Ascending aorta (tissue), 2 donors: ENCODE measurements around the gene SIVA1. TPM values are rescaled to one million over a fixed set of nuclear protein-coding genes. Genes with fewer than 3 reads are reported as not detected.

ENCODE experiments used
- DNase-seq, 2 donors: peaks; one replicate each; pipeline ENCODE4 v3.0.0-alpha.2; 2019; ENCODE audit warnings: low spot score in 2 of 2
- H3K27ac ChIP-seq, 2 donors: fragments of 200-600 bp; sonication (generic); one replicate each; pipeline ENCODE4 v1.5.1; 2016 to 2017; ENCODE audit warnings: mild to moderate bottlenecking in 1 of 2
- H3K27me3 ChIP-seq: fragments of 200-600 bp; sonication (generic); one replicate; pipeline ENCODE4 v1.5.1; 2017
- H3K36me3 ChIP-seq, 2 donors: fragments of 200-600 bp; sonication (generic); one replicate each; pipeline ENCODE4 v1.5.1; 2016
- H3K4me1 ChIP-seq, 2 donors: fragments of 200-600 bp; sonication (generic); one replicate each; pipeline ENCODE4 v1.5.1; 2016 to 2017; ENCODE audit warnings: mild to moderate bottlenecking in 1 of 2
- H3K4me3 ChIP-seq, 2 donors: fragments of 200-600 bp; sonication (generic); one replicate each; pipeline ENCODE4 v1.5.1; 2016 to 2017; ENCODE audit warnings: mild to moderate bottlenecking in 1 of 2
- H3K9me3 ChIP-seq, 2 donors: fragments of 200-600 bp; sonication (generic); one replicate each; pipeline ENCODE4 v1.5.1; 2016
- CTCF ChIP-seq, 3 experiments: fragments of 200-600 bp in 2 of 3; fragments of 450-650 bp in 1 of 3; sonication (generic) in 2 of 3; IDR thresholded peaks; one replicate each; pipeline ENCODE4 v1.5.1; 2016 to 2019; ENCODE audit warnings: antibody characterized with exemption in 3 of 3, mild to moderate bottlenecking in 1 of 3, moderate library complexity in 1 of 3
- intact Hi-C: fragments of 100-400 bp; cut with DNase I; formaldehyde crosslinking; loops from one replicate; pipeline ENCODE4 v1.15.1; 2023
- total RNA-seq: library from RNA; depleted of rRNA; stranded (reverse); fragments of >200 nt; gene quantifications from one replicate; pipeline ENCODE4 v1.1.0, GENCODE V29; 2016

SIVA1 gene
- total RNA-seq, 1 donor from 2014 or later, result 410 TPM

DNA sequence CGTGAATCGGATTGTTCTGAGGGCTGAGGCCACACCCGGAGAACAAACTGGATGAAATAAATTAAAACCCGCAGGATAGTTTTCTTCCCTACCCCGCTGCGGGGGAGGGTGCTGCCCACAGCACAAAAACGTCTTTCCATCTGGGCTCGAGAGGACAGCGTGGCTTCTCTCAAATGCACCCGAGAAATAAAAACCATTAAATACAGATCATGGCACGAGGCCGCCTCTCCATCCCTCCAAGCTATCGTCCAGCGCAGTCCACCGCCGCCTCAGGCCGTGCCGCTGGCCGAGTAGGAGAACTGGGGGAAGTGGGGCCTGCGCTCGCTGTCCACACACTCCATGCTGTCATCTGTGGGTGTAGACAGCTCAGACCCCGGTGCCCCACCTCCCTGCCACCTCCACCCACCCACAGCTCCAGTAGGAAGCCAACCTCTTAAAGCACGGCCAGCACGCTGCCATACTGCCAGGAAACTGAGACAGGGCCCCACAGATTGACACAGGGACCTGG, 17.2 kb downstream of the SIVA1 start:
- Histone ChIP-seq H3K4me3 (no peak overlapping the region), H3K27ac (no peak overlapping the region), H3K4me1 (peaks cover 3 to 8% of the 10 kb centered on the region in 2 donors), H3K9me3 (no peaks in the 10 kb centered on the region), H3K36me3 (peaks cover 43 to 50% of the 10 kb centered on the region in 2 donors), H3K27me3 (no peaks in the 10 kb centered on the region)
- intact Hi-C loops, result no loop called here
- no peak for TF ChIP-seq CTCF (IDR thresholded peaks at IDR 0.05)
- no peak for DNase-seq

- TF ChIP-seq CTCF (IDR thresholded peaks at IDR 0.05), result peak in 2 of 3 experiments; percentile 30 to 36
- intact Hi-C loops, result no loop called here
- Histone ChIP-seq H3K4me3 (no peak overlapping the region), H3K9me3 (no peaks in the 10 kb centered on the region), H3K27ac (no peak overlapping the region), H3K4me1 (peaks cover 3 to 8% of the 10 kb centered on the region in 2 donors), H3K27me3 (no peaks in the 10 kb centered on the region), H3K36me3 (peaks cover 49 to 54% of the 10 kb centered on the region in 2 donors)
- no peak for DNase-seq
Observed at GRCh38 chr14:104770851-104771272, 17.9 kb downstream of the SIVA1 start.

DNA sequence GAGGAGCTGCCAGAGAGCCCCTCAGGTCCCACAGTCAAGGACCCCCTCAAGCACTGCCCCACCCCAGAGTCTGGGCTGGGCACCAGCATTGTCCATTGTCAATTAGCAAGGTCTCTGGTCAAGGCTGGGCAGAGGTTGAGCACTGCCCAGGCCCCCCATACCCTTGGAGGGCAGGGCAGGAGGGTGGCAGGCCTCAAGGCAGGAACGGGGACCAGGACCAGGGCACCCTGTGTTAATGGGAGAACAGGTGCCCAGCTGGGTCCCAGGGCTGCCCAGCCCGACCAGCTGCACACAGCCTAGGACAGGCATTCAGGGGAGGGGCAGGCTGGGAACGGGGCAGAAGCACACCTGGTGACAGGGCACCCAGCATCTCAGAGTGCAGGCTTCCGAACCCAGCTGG, 18.4 kb downstream of the SIVA1 start:
- no peaks in the 10 kb centered on the region for H3K27me3 ChIP-seq
- H3K4me1 ChIP-seq, result peaks cover 3 to 8% of the 10 kb centered on the region in 2 donors
- H3K4me3 ChIP-seq, result no peak overlapping the region
- peaks cover 53 to 57% of the 10 kb centered on the region in 2 donors for H3K36me3 ChIP-seq
- no peak for TF ChIP-seq CTCF (IDR thresholded peaks at IDR 0.05)
- no peaks in the 10 kb centered on the region for H3K9me3 ChIP-seq
- intact Hi-C loops, result no loop called here
- no peak for DNase-seq
- H3K27ac ChIP-seq, result no peak overlapping the region

DNA sequence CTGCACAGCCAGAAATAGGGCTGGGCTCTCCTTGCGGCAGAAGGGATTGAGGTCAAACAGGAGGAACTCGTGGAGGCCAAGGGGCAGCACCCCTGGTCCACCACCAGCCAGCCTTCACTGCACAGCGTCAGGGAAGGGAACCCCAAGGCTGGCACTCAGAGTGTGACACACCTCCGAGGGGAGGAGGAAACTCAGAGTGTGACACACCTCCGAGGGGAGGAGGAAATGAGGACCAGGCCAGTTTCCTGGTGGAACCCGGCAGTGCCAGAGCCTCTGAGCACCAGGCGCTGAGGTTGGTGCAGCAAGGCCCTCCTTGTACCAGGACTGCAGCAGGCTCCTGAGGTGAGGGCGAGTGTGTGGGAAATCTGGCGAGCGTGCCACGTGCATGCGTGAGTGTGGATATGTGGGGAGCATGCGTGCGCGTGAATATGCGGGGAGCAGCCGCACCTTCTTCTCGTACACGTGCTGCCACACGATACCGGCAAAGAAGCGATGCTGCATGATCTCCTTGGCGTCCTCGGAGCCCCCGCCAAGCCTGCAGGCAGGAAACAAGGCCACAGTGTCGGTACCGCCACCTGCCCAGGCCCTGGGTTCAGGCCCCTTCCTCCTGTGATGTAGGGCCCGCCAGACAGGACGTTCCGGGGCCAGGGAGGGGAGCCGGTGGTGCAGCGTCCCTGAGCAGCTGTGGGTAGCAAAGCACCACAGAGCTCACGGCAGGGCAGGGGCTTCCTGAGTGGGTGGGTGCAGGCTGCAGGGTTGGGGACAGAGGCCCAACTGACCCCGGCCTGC, 19.2 kb downstream of the SIVA1 start:
- intact Hi-C loops, result no loop called here
- H3K4me3 ChIP-seq, result no peak overlapping the region
- no peak for TF ChIP-seq CTCF (IDR thresholded peaks at IDR 0.05)

GRCh38 chr14:104772707-104773504, 20.0 kb downstream of the SIVA1 start:
- DNase-seq, result no peak
- Histone ChIP-seq H3K36me3 (peaks cover 59 to 66% of the 10 kb centered on the region in 2 donors), H3K4me3 (no peak overlapping the region), H3K27me3 (no peaks in the 10 kb centered on the region), H3K9me3 (no peaks in the 10 kb centered on the region), H3K27ac (no peak overlapping the region), H3K4me1 (peaks cover 3 to 8% of the 10 kb centered on the region in 2 donors)
- intact Hi-C loops, result no loop called here
- no peak for TF ChIP-seq CTCF (IDR thresholded peaks at IDR 0.05)

More for the DNA sequence above, 19.2 kb downstream of the SIVA1 start:
- H3K27me3 ChIP-seq, result no peaks in the 10 kb centered on the region
- DNase-seq, result no peak
- peaks cover 59 to 63% of the 10 kb centered on the region in 2 donors for H3K36me3 ChIP-seq
- no peaks in the 10 kb centered on the region for H3K9me3 ChIP-seq
- no peak overlapping the region for H3K27ac ChIP-seq
- peaks cover 3 to 8% of the 10 kb centered on the region in 2 donors for H3K4me1 ChIP-seq
